ENCODE measurements around the gene MAGEA4.

- TF ChIP-seq, protein P1, sequence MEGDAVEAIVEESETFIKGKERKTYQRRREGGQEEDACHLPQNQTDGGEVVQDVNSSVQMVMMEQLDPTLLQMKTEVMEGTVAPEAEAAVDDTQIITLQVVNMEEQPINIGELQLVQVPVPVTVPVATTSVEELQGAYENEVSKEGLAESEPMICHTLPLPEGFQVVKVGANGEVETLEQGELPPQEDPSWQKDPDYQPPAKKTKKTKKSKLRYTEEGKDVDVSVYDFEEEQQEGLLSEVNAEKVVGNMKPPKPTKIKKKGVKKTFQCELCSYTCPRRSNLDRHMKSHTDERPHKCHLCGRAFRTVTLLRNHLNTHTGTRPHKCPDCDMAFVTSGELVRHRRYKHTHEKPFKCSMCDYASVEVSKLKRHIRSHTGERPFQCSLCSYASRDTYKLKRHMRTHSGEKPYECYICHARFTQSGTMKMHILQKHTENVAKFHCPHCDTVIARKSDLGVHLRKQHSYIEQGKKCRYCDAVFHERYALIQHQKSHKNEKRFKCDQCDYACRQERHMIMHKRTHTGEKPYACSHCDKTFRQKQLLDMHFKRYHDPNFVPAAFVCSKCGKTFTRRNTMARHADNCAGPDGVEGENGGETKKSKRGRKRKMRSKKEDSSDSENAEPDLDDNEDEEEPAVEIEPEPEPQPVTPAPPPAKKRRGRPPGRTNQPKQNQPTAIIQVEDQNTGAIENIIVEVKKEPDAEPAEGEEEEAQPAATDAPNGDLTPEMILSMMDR (IDR thresholded peaks at IDR 0.05): no peak
- TF ChIP-seq POLR2AphosphoS5 (IDR thresholded peaks at IDR 0.05): no peak
Measured at GRCh38 chrX:151871244-151871643, 41.4 kb upstream of the MAGEA4 start.
